NB4 (cell line): ENCODE measurements around the gene ZNF587.

Source experiments
- MYC ChIP-seq: IDR thresholded peaks from 2 replicates; pipeline ENCODE4 v1.6.1; 2011; ENCODE audit warnings: low read depth, low read length
- POLR2A ChIP-seq: IDR thresholded peaks from 2 replicates; pipeline ENCODE4 v1.6.1; 2011; ENCODE audit warnings: mild to moderate bottlenecking; ENCODE audit not compliant: insufficient read length; ENCODE audit errors: extremely low read depth
- TF ChIP-seq, protein P1 (sequence below): IDR thresholded peaks from one replicate; pipeline ENCODE4 v1.5.1; 2012; ENCODE audit warnings: low read depth, low read length
- TF ChIP-seq, protein P2 (sequence below): IDR thresholded peaks from 2 replicates; pipeline ENCODE4 v1.6.1; 2011; ENCODE audit warnings: low read depth, low read length

DNA sequence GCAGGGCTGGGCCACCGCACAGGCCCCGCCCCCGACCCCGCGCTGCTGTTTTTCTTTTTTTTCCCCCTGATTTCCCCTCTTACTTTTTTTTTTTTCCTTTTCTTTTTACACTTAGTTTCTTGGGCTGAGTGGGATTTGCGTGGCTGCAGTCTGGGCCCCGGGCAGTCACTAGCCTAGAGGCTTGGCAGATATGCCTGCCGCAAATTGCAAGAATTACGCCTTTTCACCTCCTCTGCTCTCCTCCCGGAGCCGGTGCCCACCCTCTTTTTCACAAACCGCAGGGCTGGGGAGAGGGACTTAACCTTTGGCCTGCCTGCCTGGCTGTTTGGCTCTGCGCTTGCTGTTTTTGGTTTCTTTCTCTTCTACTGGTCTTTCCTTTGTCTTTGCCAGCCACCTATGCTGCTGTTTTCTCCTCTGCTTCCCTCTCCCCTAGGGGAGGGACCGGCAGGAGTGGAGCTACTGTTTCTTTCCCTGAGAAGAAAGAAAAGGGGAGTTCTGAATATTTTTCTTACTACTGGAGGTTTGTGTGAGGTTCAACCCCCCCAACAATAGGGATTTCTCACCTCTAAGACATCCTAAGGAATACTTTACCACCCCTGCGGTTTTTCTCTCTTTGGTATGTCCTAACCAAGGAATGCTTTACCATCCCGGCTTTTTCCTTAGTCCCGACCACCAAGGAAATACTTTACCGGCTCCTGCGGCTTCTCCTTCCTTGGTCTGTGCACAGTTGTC is 45.9 kb upstream of the ZNF587 start:
- TF ChIP-seq, protein P1, sequence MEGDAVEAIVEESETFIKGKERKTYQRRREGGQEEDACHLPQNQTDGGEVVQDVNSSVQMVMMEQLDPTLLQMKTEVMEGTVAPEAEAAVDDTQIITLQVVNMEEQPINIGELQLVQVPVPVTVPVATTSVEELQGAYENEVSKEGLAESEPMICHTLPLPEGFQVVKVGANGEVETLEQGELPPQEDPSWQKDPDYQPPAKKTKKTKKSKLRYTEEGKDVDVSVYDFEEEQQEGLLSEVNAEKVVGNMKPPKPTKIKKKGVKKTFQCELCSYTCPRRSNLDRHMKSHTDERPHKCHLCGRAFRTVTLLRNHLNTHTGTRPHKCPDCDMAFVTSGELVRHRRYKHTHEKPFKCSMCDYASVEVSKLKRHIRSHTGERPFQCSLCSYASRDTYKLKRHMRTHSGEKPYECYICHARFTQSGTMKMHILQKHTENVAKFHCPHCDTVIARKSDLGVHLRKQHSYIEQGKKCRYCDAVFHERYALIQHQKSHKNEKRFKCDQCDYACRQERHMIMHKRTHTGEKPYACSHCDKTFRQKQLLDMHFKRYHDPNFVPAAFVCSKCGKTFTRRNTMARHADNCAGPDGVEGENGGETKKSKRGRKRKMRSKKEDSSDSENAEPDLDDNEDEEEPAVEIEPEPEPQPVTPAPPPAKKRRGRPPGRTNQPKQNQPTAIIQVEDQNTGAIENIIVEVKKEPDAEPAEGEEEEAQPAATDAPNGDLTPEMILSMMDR, result no peak
- no peak for TF ChIP-seq POLR2A
- TF ChIP-seq, protein P2, sequence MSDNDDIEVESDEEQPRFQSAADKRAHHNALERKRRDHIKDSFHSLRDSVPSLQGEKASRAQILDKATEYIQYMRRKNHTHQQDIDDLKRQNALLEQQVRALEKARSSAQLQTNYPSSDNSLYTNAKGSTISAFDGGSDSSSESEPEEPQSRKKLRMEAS, result no peak
- no peak for TF ChIP-seq MYC
